Colonic mucosa (tissue), 4 donors: ENCODE measurements around the gene GABRB2. TPM values are rescaled to one million over a fixed set of nuclear protein-coding genes. Genes with fewer than 3 reads are reported as not detected.

Source experiments
- DNase-seq: peaks from one replicate; pipeline ENCODE4 v3.0.0-alpha.2; 2020
- H3K27ac ChIP-seq: fragments of 200-600 bp; one replicate; pipeline ENCODE4 v1.8.0; 2021
- H3K27me3 ChIP-seq: fragments of 200-600 bp; one replicate; pipeline ENCODE4 v1.8.0; 2021
- H3K36me3 ChIP-seq: fragments of 200-600 bp; one replicate; pipeline ENCODE4 v1.8.0; 2021
- H3K4me1 ChIP-seq: fragments of 200-600 bp; one replicate; pipeline ENCODE4 v1.8.0; 2021; ENCODE audit warnings: mild to moderate bottlenecking
- H3K4me3 ChIP-seq: fragments of 200-600 bp; one replicate; pipeline ENCODE4 v1.8.0; 2021
- H3K9ac ChIP-seq, 2 donors: one replicate each; pipeline ENCODE4 v1.7.0; 2013; ENCODE audit warnings: control low read depth in 2 of 2, low read depth in 2 of 2, low read length in 2 of 2
- H3K9me3 ChIP-seq: fragments of 200-600 bp; one replicate; pipeline ENCODE4 v1.8.0; 2021
- CTCF ChIP-seq: fragments of 200-600 bp; IDR thresholded peaks from one replicate; pipeline ENCODE4 v1.8.0; 2022; ENCODE audit warnings: antibody characterized with exemption, mild to moderate bottlenecking
- intact Hi-C: fragments of 100-400 bp; cut with DNase I; formaldehyde crosslinking; loops from one replicate; pipeline ENCODE4 v1.14.1; 2022
- total RNA-seq, 2 donors: library from RNA; stranded (reverse); fragmentation: NEBNext Ultra II Directional in 1 of 2; extraction: Animal tissue kit (Norgen Biotek cat#: 25700) in 1 of 2; gene quantifications; one replicate each; pipeline ENCODE4 v1.2.1, GENCODE V29; 2021
- donor health status: healthy.
- donor health status: DM: no; HTN: no; CAD: no.
- donor health status: DM: no; HTN: no; CAD: no.

Gene GABRB2
- total RNA-seq, 2 donors from 2014 or later = 1.5 to 4.2 TPM

GRCh38 chr5:161273410-161273809 lies 273.1 kb downstream of the GABRB2 start:
- no peak overlapping the region for H3K4me3 ChIP-seq
- H3K9ac ChIP-seq = no peak overlapping the region
- no peak overlapping the region for H3K27ac ChIP-seq
- TF ChIP-seq CTCF = no peak
- no peaks in the 10 kb centered on the region for H3K27me3 ChIP-seq
- H3K36me3 ChIP-seq = no peaks in the 10 kb centered on the region
- intact Hi-C loops = no loop called here
- DNase-seq = no peak
- H3K4me1 ChIP-seq = no peaks in the 10 kb centered on the region
- no peaks in the 10 kb centered on the region for H3K9me3 ChIP-seq

GRCh38 chr5:161271816-161272215 lies 274.7 kb downstream of the GABRB2 start:
- no peak overlapping the region for H3K4me3 ChIP-seq
- intact Hi-C loops = no loop called here
- no peaks in the 10 kb centered on the region for H3K36me3 ChIP-seq
- no peak overlapping the region for H3K27ac ChIP-seq
- no peak overlapping the region for H3K9ac ChIP-seq
- no peak for DNase-seq
- no peaks in the 10 kb centered on the region for H3K27me3 ChIP-seq
- H3K4me1 ChIP-seq = no peaks in the 10 kb centered on the region
- no peak for TF ChIP-seq CTCF
- H3K9me3 ChIP-seq = no peaks in the 10 kb centered on the region

GRCh38 chr5:161269125-161269524 lies 277.4 kb downstream of the GABRB2 start:
- Histone ChIP-seq H3K36me3 (no peaks in the 10 kb centered on the region), H3K4me1 (no peaks in the 10 kb centered on the region), H3K4me3 (no peak overlapping the region), H3K9me3 (no peaks in the 10 kb centered on the region), H3K27ac (no peak overlapping the region), H3K27me3 (no peaks in the 10 kb centered on the region), H3K9ac (no peak overlapping the region)
- no peak for DNase-seq
- TF ChIP-seq CTCF = no peak
- intact Hi-C loops = no loop called here

- Histone ChIP-seq H3K4me1 (no peaks in the 10 kb centered on the region), H3K36me3 (no peaks in the 10 kb centered on the region), H3K9ac (no peak overlapping the region), H3K4me3 (no peak overlapping the region), H3K27ac (no peak overlapping the region), H3K27me3 (no peaks in the 10 kb centered on the region), H3K9me3 (no peaks in the 10 kb centered on the region)
- no peak for TF ChIP-seq CTCF
- intact Hi-C loops = no loop called here
- DNase-seq = no peak
Observed at GRCh38 chr5:161266954-161267353, 279.6 kb downstream of the GABRB2 start.

- H3K27ac ChIP-seq = no peak overlapping the region
- intact Hi-C loops = no loop called here
- H3K27me3 ChIP-seq = no peaks in the 10 kb centered on the region
- no peak for TF ChIP-seq CTCF
- no peaks in the 10 kb centered on the region for H3K36me3 ChIP-seq
- no peak overlapping the region for H3K4me3 ChIP-seq
- no peaks in the 10 kb centered on the region for H3K9me3 ChIP-seq
- no peaks in the 10 kb centered on the region for H3K4me1 ChIP-seq
- DNase-seq = no peak
- H3K9ac ChIP-seq = no peak overlapping the region
Observed at GRCh38 chr5:161265006-161265405, 281.5 kb downstream of the GABRB2 start.

- Histone ChIP-seq H3K4me3 (no peak overlapping the region), H3K27me3 (no peaks in the 10 kb centered on the region), H3K9ac (no peak overlapping the region), H3K36me3 (no peaks in the 10 kb centered on the region), H3K4me1 (no peaks in the 10 kb centered on the region), H3K9me3 (no peaks in the 10 kb centered on the region), H3K27ac (no peak overlapping the region)
- no peak for TF ChIP-seq CTCF
- intact Hi-C loops = no loop called here
- DNase-seq = no peak
Observed at GRCh38 chr5:161263191-161263590, 283.3 kb downstream of the GABRB2 start.
